GM19238 (cell line): ENCODE data around the gene MGMT.

Source experiments
- DNase-seq: peaks from one replicate; pipeline ENCODE4 v3.0.0; 2011; ENCODE audit warnings: low spot score; ENCODE audit not compliant: insufficient read length

MGMT gene

DNA sequence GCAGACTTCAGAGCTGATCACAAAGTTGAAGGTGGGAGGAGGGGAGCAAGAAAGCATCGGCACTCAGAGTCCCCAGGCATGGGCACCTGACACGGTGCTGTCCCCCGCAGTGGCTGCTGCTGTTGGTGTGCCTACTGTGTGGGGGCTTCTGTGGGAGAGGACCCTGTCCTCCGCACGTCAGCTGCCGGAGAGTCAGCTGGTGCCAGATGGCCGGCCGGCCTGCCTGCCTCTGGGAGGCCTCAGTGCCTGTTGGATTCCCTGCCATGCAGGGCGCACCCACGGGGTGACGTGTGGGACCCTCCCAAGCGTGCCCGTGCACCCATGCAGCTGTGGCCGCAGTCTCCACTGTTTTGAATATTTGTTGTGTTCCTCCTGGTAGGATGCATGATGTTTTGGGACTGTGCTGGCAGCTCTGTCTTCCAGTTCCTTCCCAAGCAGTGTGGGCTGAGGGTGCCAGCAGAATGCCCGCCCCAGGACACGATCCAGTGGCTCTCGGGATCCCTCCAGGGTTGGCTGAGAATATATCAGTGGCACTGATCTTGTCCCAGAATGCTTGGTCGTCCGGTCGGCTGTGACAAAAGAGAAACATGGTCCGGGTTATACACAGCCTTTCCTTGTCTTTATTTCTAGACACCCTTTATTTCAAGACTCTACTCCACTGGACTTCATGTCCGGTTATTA, 185.6 kb downstream of the MGMT start:
- DNase-seq: no peak

DNA sequence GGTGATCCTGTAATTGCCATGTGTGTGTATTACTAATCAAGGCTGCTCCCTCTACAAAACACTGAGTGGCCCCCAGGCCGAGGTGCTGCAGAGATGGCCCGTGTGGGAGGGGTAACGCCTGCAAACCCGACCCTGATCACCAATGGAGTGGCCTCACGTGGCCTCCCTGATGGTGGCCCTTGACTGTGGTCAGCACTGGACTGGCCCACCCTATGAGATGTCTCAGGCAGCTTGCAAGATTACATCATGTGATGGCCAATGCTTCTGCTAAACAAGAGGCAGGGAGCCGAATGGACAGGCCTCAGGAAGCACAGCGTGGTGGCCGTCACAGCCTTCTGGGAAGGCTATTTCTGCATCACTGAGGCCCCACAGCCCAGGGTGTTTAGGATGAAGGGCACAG, 186.4 kb downstream of the MGMT start:
- no peak for DNase-seq

DNA sequence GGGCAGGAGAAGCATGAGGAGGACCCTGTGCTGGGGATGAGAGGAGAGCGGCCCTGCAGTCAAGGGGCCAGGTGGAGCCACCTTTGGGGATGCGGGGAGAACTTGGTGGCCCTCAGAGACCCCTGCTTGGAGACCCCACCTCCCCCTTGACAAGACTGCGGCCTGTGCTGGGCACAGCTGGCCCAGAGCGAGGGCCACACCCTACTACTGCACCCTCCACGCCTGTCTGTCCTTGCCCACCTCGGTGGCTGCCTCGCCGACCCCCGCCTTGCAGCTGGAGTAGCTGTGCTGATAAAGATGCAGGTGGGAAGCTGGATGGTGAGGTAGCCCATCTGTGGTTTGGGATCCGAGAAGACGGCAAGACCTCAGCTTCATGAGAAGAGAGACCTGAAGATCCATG, 186.8 kb downstream of the MGMT start:
- no peak for DNase-seq

DNA sequence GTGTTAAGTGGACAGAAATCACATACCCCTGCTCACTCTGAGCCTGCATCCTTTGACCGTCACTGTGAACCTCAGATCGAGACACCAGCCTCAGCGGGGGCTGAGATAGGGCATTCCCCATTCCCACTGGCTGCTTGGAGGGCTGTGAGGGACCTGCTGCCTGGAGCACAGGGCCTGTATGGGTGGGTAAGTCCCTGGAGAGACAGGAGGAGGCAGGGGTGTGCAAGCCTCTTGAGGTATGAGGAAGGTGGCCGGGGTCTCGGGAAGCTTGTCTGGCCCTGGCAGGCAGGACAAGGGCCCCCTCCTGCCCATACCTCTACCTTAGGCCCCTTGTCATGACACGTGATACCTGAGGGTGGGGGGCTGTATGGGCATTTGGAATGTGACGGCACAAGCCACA, 187.4 kb downstream of the MGMT start:
- no peak for DNase-seq

DNA sequence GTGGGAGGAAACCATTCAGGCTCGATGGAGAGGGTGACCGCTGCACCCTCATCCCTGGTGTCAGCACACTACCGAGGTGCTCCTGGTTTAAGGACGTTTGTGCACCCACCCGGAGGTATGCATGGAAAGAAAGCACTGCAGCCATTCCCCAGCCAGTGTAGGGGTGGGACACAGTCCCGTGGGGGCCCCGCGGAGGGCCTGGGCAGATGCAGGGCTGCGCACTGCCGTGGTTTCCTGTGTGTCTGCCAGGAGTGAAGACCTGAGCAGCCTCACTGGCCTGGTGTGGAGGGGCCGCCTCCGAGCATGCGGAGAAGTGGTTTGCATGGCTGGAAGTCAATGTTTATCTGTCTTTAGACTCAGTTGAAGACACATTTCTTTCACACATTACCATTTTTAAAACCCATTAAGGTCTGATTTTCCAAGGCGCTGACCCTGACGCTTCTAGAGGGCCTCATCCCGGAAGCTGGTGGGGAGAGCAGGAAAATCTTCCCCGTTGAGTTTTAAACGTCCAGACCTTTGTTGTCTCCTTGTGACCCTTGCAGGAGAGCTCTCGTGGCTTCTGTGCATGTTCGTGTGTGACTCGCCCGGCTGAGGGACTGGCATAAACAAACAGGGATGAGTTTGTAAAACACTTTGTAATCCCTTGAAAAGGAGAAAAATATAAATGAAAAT, 188.1 kb downstream of the MGMT start:
- DNase-seq: no peak

DNA sequence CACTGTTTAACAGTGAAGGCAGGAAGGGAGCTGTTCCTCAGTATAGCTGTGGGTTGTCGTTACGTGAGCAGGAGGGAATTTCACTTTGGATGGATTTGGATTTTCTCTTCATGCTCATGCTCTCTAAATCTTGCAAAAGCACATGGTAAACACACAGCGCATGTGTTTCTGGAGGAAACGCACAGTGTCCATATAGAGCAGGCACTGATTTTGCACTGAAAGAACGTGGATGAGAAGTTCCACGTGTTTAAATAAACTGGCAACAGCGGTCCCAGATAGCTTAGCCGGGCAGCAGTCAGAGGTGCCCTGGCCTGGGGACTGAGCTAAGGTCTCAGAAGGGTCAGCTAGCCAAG, 188.6 kb downstream of the MGMT start:
- no peak for DNase-seq

DNA sequence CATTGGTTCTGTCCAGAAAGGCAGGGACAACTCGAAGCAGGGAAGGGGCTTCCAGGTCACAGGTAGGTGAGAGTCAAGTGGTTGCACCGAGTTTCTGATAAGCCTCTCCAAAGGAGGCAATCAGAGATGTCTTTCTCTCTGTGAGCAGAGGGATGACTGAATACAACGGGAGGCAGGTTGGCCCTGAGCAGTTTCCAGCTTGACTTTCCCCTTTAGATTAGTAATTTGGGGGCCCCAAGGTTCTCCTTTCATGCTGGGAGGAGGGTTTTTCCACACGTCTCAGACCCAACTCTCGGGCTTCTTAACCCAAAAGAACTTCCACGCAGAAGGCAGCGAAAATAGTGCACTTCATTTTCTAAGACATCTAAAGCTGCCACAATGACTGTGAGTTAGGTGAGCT, 189.6 kb downstream of the MGMT start:
- DNase-seq: no peak

DNA sequence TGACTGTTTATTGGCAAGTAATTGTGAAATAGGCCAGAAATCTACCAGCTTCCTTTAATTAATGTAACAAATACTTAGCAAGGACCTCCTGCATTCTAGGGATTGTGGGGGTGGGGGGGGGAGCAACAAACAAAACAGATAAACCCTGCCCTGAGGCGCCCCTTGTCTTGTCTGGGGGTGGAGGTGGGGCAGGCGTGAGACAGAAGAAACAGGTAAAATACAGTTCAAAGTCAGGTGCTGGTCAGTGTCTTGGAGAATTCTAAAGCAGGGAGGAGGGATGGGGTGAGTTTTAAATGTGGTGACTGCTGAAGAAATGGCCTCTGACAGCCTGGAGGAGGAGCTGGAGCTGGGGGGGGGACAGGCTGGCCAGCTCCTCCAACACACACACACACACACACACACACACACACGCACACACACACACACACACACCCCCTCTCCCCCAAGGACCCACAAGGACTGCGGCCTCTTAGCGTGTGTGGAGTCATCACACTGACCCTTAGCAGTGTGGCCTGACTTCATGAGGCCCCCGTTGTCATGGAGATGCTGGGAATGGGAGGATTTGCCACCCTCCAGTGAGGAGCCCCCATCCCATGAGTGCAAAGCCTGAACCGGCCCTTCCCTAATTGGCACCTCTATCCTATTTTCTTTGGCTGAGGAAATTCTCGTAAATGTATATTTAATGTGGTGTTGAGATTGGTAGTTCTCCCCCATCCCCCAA, 190.4 kb downstream of the MGMT start:
- no peak for DNase-seq

DNA sequence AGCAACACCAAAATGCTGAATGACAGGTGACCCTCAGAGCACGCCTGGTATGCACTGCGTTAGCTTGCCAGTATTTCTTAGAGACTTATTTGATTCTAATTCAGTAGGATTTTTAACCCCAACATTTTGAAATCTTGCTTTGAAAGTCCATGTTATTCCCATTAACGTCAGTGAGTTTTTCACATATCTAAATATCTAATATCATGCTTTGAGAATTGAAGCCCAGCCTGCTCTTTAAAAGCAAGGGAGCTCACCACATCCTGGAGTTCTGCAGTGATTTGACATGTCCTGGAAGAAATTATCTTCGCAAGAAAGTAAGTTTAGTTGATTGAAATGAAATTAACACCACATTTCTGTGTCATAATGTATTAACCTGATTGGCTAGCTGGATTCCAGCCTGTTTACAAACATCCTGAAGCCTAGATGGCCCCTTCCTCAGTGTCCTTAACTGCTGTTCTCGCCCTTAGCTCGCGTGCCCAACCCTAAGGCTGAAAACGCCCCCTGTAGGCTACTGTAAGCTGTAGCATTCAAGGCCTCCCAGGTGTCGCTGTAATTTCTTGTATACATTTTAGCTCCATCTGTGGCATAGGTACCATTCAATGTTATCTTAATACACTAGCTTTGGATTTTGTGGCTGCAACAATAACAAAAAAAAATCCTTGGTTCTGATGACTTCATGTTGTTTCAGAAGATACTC, 191.5 kb downstream of the MGMT start:
- no peak for DNase-seq

DNA sequence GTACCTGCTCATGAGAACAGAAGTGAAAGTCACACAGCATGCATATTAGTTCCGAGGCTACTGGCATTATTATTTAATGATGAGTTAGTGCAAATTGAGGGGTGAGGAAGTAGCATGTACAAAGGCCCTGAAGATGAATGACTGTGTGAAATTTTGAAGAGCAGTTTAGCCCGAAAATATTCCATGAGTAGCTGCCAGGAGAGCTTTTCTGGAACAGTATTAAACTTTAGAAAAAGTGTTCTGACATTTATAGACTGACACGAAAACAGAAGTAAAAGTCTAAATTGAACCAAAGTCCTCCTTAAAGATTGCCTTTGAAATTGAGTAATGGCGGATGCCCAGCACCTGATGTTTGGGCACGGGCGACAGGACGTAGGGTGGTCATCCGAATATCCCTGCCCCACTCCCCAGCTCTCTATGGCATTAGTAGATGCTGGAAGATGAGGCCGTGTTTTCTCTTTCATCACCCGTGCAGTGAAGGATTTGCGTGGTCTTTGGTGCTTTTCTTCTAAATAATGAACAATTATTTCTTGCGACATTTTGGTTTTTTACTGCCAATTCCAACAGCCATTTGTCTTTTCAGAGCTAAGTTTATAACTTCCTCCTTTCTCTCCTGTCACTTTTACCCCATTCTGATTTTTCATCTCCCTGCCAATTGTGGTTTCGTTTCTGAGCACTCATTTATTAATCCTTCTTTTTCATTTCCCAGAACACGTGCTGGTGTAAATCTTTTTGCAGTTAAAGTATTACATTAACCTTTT, 192.6 kb downstream of the MGMT start:
- no peak for DNase-seq

DNA sequence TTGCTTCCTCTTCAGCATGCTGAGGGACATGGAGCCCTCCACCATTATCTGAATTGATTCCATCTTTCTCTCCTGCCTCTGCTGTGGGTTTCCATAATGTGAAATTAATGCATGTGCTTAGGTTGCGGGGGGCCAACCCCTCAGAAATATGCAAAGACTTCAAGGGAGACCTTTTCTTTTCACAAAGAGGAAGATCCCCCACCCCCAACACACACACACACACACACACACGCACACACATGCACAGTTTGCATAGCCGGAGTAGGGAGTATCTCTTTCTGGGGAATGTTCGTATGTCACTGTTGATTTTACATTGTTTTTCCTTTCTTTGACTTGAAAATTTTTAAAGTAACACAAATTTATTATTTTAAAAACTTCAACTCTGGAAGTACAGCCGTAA, 193.5 kb downstream of the MGMT start:
- no peak for DNase-seq

DNA sequence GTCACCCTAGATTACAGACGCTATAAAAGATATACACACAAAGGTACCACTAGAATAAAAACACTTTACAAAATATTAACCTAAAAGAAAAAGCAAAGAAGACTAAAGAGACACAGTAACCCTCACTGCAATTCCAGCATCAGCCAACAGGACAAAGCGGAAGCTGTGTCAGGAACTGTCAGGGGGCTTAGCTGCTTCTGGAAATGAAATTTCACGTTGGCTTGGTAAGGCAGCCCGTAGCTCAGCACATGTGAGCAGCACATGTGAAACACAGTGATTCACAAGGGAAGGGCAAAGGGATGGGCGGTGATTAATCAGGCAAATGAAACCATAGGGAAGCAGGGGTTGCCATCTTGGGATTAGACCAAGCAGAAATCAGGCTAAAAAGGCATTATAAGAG, 195.4 kb downstream of the MGMT start:
- DNase-seq: no peak

DNA sequence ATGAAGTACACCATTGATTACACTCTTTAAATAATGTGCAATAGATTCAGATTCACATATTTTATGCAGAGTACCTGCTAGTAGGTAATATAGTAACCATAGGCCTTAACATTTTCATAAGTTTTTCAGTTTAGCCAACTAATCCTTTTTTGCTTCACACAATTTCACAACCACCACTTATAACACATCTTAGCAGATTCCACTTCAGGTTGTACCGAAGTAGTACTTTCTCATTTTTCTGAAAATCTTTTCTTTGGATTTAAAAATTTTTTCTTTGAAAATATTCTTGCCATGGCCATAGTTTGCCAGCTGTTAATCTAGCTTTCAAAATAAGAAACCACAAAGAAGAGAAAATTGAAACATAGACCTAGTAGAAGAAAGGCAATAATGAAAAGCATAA, 203.1 kb downstream of the MGMT start:
- no peak for DNase-seq

DNA sequence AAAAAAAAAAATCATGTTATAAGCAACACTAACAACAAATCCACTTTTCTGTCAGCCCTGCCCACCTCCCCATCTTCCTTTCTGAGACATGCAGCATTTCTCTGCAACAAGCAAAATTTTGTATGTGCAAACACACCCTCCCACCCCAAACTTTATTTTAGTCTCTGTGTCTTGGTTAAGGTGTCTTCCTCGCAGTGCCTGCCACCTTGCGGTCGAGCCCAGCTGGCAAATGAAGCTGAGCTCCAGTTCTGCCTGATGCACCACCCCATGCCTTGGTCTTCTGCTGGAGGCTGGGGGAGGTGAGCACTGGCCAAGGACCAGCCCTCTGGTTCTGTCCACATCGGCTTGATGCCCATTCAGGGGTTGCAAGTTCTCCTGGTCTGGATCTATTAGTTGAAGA, 206.3 kb downstream of the MGMT start:
- DNase-seq: no peak

DNA sequence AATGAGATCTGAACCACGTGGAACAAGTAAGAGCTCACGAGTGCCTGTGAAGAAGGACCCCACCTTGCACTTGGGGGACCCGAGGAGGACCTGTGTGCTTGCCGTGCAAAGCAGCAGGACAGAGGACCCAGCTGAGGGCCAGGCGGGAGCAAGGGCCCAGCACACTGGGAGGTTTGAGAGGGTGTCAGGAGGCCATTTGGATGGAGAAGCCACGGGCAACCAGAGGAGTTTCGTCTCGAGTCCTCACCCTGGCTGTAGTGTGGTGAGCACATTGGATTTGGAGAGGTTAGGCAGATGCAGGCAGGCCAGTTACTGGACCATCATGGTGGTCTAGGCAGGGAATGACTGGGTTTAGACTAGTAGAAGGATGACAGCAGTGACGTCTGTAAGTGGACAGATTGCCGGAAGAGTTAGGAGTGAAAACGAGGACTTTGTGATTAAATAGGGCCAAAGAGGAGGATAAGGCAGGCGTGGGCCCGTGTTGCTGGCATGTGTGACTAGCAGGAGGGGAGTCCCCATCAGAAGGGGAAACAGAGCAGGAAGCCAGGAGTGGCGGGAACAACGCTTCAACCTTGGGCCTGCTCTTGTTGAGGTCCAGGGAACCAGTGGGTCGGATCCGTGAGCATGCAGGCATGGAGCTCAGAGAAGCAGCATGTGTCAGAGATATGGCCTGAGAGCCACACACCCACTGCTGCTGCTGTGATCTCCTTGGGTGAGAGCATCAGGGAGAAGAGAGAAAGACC, 208.2 kb downstream of the MGMT start:
- DNase-seq: no peak

DNA sequence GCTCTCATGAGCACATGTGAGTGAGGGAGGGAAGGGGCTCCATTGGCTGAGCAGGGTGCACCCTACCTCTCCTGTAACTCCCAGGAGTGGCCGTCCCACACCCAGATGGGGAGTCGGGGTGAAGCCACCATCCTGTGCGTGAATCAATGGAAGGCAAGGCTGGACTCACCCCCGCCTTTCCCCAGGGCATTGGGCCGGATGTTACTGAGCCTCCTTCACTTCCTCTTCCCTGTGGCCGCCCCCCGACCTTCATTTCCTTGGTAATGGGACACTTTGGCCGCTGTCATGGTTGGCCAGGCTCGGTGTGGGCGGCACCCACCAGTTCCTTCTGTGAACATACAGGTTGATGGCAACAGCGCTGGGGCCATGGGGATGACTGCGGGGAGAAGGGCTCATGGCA, 209.0 kb downstream of the MGMT start:
- DNase-seq: no peak

DNA sequence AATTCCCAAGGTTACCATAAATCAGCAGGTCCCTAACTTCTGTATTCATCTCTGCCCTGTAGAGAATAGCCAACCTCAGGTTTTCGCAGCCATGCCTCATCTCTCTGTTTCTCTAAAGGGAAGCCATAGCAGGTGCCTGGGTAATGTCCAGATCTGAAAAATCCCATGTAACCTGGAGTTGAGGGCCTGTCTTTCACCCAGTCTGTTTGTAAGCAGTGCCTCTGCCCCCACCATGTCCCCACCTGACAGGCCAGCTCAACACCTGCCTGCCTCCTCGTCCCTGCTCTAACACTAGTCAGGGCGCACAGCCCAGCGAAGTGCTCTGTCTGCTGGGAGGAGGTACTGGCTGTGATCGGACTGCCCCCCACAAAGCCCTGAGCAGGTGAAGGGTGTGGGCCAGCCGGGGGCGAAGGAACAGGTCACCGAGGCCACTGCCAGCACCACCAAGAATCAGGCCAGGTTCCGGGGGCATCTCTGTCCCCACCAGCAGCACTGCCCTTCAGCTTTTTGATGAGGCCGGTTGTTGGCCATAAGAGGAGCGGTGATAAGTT, 210.4 kb downstream of the MGMT start:
- DNase-seq: no peak

DNA sequence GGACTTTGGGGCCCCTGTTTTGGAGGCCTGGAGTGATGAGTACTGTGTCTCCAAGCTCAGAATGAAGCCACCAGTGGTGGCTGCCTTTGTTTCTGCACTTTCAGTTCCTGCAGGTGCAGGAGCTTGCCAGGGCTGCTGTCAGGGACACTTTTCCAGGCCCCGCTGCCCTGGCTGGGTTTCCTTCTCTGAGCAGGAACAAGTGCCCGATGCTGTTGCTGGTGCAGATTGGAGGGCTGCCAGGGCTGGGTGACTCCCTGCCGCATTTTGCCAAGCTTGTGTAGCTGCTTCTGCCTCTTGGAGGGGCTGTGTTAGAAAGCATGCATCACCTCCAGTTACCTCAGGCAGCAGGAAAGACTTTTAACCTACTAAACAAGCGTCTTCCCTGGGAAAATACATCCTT, 211.1 kb downstream of the MGMT start:
- DNase-seq: no peak

DNA sequence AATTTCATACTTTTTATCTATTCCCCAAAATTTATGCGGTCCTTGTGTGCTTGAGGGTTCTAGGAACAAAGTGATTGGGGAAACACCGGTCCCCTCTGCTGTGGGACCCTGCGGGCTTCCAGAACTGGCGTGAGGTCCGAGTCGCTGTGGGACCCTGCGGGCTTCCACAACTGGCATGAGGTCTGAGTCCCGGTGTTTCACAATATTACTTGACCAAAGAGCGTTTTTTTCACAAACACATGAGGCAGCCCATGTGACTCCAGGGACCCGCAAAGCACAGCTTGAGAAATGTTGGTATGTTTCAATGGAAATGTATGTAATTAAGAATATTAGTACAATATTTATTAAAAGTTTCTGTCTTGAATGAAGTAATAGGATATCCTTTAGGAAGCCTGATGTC, 212.2 kb downstream of the MGMT start:
- no peak for DNase-seq

DNA sequence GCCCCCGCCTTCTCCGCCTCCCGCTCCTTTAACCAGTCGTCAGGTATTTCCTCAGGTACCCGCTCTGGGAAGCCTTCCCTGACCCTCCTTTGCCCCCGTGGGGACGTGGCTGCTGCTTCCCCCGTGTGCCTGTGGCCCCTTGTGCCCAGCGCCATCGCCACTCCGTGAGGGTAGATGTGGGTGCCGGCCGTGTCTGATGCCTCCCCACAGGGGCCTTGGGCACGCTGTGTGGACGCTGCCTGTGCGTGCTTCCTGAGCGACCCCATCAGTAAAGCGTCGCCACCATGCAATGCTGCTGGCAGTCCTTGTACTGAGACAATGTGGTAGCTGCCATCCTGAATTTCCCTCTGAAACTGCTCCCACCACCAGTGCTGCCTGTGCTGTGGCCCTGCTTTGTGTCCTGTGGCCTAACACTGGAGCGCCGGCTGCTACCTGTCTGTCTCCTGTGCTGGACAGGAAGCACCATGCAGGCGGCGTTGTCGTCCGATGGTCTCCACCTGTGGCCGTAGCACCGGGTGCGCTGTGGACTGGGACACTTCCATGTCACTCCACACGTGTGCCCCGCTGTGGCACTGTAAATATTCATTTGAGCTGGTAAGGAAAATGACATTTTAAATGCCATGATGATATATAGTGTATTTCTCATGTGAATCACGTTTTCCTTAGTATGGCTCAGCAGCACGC, 213.8 kb downstream of the MGMT start:
- DNase-seq: no peak
